GM19468 (cell line): ENCODE data around the gene BBOX1.
"Not testable (repeated sequence)": the region's sequence is repeated elsewhere in the genome, so short reads cannot be mapped to it uniquely, and the experiment has no call there.

Source experiments
- ATAC-seq: cut with Tn5 transposase; IDR thresholded peaks from one replicate; pipeline ENCODE4 v1.9.1; 2021; ENCODE audit warnings: mild to moderate bottlenecking, moderate library complexity, moderate number of reproducible peaks; ENCODE audit not compliant: unreplicated experiment; ENCODE audit errors: extremely low read depth

BBOX1 gene

GRCh38 chr11:27173545-27173944 lies 132.9 kb downstream of the BBOX1 start:
- no peak for ATAC-seq

GRCh38 chr11:27174021-27174420 lies 133.4 kb downstream of the BBOX1 start:
- ATAC-seq: no peak

- ATAC-seq: no peak
Measured at GRCh38 chr11:27174672-27175210, 134.1 kb downstream of the BBOX1 start.

- ATAC-seq: not testable (repeated sequence)
Measured at GRCh38 chr11:27175562-27175961, 134.9 kb downstream of the BBOX1 start.
